Colonic mucosa (tissue), 4 donors: ENCODE results near the gene MT4. TPM values are rescaled to one million over a fixed set of nuclear protein-coding genes. Genes with fewer than 3 reads are reported as not detected.

ENCODE experiments used
- DNase-seq: peaks from one replicate; pipeline ENCODE4 v3.0.0-alpha.2; 2020
- H3K27ac ChIP-seq: fragments of 200-600 bp; one replicate; pipeline ENCODE4 v1.8.0; 2021
- H3K27me3 ChIP-seq: fragments of 200-600 bp; one replicate; pipeline ENCODE4 v1.8.0; 2021
- H3K36me3 ChIP-seq: fragments of 200-600 bp; one replicate; pipeline ENCODE4 v1.8.0; 2021
- H3K4me1 ChIP-seq: fragments of 200-600 bp; one replicate; pipeline ENCODE4 v1.8.0; 2021; ENCODE audit warnings: mild to moderate bottlenecking
- H3K4me3 ChIP-seq: fragments of 200-600 bp; one replicate; pipeline ENCODE4 v1.8.0; 2021
- H3K9ac ChIP-seq, 2 donors: one replicate each; pipeline ENCODE4 v1.7.0; 2013; ENCODE audit warnings: control low read depth in 2 of 2, low read depth in 2 of 2, low read length in 2 of 2
- H3K9me3 ChIP-seq: fragments of 200-600 bp; one replicate; pipeline ENCODE4 v1.8.0; 2021
- intact Hi-C: fragments of 100-400 bp; cut with DNase I; formaldehyde crosslinking; loops from one replicate; pipeline ENCODE4 v1.14.1; 2022
- total RNA-seq, 2 donors: library from RNA; stranded (reverse); fragmentation: NEBNext Ultra II Directional in 1 of 2; extraction: Animal tissue kit (Norgen Biotek cat#: 25700) in 1 of 2; gene quantifications; one replicate each; pipeline ENCODE4 v1.2.1, GENCODE V29; 2021
- TF ChIP-seq, protein P1 (sequence below): fragments of 200-600 bp; IDR thresholded peaks from one replicate; pipeline ENCODE4 v1.8.0; 2022; ENCODE audit warnings: antibody characterized with exemption, mild to moderate bottlenecking
- donor health status: healthy.
- donor health status: DM: no; HTN: no; CAD: no.
- donor health status: DM: no; HTN: no; CAD: no.

Gene MT4
- total RNA-seq, 2 donors from 2014 or later, result not detected

DNA sequence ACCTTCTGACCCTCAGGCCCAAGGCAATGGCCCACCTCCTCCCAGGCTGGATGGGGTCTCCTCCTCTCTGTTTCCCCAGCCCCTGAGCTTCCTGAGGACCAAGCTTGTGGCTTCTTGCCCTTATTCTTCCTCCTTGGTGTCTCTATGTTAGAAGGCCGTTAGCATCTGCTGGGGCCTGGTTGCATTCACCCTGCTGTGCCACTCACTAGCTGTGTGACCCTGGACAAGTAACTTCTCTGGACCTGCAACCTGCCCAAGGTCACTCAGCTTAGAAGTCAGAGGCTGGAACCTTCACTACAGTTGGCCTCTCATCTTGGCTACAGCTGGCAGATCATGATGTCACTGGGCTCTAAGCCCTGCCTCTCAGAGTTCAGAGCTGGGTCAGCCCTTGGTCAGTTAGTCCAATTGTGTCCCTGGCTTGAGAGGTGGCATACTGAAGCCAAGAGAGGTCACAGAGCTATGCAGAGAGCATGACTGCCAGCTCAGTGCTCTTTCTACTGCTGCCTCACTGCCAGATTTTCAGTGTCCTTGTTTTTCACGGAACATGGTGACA is 46.5 kb downstream of the MT4 start:
- Histone ChIP-seq H3K36me3 (no peaks in the 10 kb centered on the region), H3K27me3 (no peaks in the 10 kb centered on the region), H3K4me3 (no peak overlapping the region), H3K27ac (peak overlapping the region; percentile 88), H3K9me3 (no peaks in the 10 kb centered on the region), H3K9ac (peak overlapping the region; percentile 29 to 41), H3K4me1 (peaks cover 11% of the 10 kb centered on the region)
- peak; percentile 28 for DNase-seq
- TF ChIP-seq, protein P1, sequence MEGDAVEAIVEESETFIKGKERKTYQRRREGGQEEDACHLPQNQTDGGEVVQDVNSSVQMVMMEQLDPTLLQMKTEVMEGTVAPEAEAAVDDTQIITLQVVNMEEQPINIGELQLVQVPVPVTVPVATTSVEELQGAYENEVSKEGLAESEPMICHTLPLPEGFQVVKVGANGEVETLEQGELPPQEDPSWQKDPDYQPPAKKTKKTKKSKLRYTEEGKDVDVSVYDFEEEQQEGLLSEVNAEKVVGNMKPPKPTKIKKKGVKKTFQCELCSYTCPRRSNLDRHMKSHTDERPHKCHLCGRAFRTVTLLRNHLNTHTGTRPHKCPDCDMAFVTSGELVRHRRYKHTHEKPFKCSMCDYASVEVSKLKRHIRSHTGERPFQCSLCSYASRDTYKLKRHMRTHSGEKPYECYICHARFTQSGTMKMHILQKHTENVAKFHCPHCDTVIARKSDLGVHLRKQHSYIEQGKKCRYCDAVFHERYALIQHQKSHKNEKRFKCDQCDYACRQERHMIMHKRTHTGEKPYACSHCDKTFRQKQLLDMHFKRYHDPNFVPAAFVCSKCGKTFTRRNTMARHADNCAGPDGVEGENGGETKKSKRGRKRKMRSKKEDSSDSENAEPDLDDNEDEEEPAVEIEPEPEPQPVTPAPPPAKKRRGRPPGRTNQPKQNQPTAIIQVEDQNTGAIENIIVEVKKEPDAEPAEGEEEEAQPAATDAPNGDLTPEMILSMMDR, result no peak
- intact Hi-C loops, result no loop called here

DNA sequence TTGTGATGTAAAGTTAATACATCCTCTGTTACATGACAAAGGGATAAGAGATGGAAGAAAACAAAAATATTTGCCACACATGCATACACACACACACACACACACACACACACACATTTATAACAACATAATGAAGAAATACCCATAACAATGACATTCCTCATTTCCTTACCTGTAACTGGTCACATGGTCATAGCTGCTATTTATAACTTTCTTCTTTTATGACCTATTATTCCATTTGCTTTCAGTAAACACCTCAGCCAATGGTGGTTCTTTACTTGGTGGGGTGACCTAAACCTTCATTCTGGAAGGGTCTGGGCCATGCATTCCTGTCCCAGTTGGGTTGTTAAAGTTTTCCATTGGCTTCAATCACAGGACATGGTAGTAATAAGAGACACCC is 48.8 kb downstream of the MT4 start:
- intact Hi-C loops, result no loop called here
- peaks cover 17% of the 10 kb centered on the region for H3K4me1 ChIP-seq
- TF ChIP-seq, protein P1, result no peak
- H3K4me3 ChIP-seq, result no peak overlapping the region
- no peak for DNase-seq
- no peaks in the 10 kb centered on the region for H3K9me3 ChIP-seq
- no peak overlapping the region for H3K27ac ChIP-seq
- H3K27me3 ChIP-seq, result no peaks in the 10 kb centered on the region
- H3K9ac ChIP-seq, result no peak overlapping the region
- no peaks in the 10 kb centered on the region for H3K36me3 ChIP-seq

DNA sequence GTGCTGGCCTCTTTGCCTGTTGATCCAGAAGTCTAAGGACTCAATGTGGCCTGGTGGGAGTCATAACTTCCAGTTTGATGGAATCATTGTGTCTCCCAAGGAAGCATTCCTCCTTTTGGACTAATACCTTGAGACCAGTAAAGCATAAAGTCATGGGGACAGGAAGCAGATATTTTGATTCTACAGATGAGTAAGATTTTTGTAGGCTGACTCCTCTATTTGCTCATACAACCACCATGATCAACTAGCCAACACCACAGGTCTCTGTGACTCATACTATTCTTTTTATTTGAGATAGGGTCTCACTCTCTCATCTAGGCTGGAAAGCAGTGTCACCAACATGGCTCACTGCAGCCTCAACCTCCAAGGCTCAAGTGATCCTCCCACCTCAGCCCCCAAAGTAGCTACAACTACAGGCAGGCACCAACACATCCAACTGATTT is 49.7 kb downstream of the MT4 start:
- intact Hi-C loops, result no loop called here
- Histone ChIP-seq H3K27me3 (no peaks in the 10 kb centered on the region), H3K27ac (no peak overlapping the region), H3K4me1 (peaks cover 17% of the 10 kb centered on the region), H3K9ac (no peak overlapping the region), H3K9me3 (no peaks in the 10 kb centered on the region), H3K4me3 (no peak overlapping the region), H3K36me3 (no peaks in the 10 kb centered on the region)
- TF ChIP-seq, protein P1, result no peak
- DNase-seq, result no peak

DNA sequence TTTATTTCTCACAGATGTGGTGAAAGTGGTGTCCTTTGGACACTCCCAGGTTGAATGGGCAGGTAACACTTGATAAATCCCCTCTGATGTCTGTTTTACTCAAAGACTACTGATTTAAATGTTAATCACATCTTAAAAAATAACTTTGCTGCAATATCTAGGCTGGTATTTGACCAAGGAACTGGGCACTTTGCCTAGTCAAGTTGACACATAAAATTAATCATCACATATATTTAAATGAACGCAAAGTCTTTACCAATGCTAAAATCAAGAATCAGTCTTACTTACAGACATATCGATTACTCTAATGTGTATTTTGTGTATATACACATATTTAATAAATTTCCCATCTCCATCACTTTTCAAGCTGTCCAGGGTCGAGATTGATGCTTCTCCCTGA is 50.5 kb downstream of the MT4 start:
- Histone ChIP-seq H3K4me3 (no peak overlapping the region), H3K36me3 (no peaks in the 10 kb centered on the region), H3K9me3 (no peaks in the 10 kb centered on the region), H3K27ac (no peak overlapping the region), H3K27me3 (no peaks in the 10 kb centered on the region), H3K9ac (no peak overlapping the region), H3K4me1 (peaks cover 11% of the 10 kb centered on the region)
- DNase-seq, result no peak
- TF ChIP-seq, protein P1, result no peak
- intact Hi-C loops, result no loop called here

DNA sequence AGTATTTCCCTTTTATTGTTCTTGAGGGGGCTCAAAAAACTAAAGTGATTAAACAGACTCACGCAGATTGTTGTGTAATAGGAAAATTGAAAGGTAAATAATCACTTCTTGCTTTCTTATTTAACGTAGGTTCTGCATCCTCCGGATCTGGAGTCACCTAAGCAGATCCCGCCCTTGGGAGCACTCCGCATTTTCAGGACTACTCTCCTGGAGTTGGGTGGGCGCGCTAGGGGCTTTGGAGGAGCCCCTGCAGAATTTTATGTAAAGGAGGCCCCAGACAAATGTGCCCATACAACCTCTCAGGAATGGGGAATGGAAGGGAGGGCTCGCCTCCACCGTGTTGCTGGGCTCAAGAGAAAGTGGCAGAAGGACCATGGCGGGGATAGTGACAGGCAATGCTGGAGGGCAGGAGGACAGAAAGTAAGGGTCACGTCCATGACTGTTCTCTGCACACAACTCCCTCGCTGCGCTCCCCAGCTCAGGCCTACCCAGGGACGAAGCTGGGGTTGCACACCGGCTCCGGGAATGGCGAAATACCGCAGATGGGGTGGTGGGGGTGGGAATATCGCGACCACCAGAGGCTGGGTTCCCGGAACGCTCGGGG is 51.8 kb downstream of the MT4 start:
- Histone ChIP-seq H3K4me3 (peak overlapping the region; percentile 30), H3K27ac (no peak overlapping the region), H3K4me1 (peaks cover 7% of the 10 kb centered on the region), H3K9ac (peak overlapping the region; percentile 68 to 74), H3K9me3 (no peaks in the 10 kb centered on the region), H3K27me3 (no peaks in the 10 kb centered on the region), H3K36me3 (no peaks in the 10 kb centered on the region)
- DNase-seq, result no peak
- intact Hi-C loops, result no loop called here
- TF ChIP-seq, protein P1, result no peak
